Measurements from ENCODE around the gene PTPRA. TPM values are rescaled to one million over a fixed set of nuclear protein-coding genes. Genes with fewer than 3 reads are reported as not detected.

Gene PTPRA
- total and polyA plus RNA-seq, 9 of the 15 experiments (the other 6 are each of a cell fraction or from before 2014, with no cell fraction given) = 3.4 to 80.5 (median 28.0) TPM

DNA sequence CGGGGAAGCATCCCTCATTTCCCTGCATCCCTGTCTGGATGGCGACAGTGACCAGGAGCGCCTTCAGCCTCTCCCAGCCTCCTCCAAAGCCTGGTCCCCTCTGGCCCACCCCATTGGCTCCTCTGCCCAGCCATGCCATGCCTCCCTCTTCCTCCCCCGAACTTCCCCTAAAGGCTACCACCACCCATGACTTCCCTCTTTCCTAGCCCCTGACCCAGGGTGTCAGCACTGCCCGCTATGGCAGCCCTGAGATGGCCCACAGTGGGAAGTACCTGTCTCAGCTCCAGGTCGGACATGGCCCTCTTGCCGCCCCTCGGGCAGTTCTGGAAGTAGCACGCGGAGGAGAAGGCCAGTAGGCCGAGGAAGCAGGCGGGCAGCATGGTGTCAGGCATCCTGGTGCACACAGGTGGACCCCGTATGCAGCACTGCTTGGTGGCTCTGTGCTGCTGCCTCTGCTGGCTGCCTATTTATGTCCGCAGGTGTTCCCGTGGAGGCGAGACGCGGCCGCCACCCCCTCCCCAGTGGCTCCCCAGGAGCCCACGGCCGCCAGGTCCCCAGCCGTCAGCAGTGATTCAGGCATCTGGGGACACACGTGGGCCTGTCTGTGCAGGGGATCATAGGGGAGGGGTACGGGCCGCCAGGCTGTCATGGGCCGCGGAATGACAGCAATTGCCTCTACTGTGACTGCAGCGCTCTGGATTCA is 211.2 kb downstream of the PTPRA start, which contains the start of gene AVP:
TSS of gene AVP (minus strand) at position 442 of the 703 bp plus-strand sequence. CDS start at position 392, 50 bp downstream.
- Histone ChIP-seq H3K4me1 (replicated peaks in 1 of 2; ENCODE audit: control insufficient read depth in 2 of 2, insufficient read depth in 2 of 2, low read length in 2 of 2) (peaks cover 0 to 28% of the 10 kb centered on the region in 2 experiments; a peak in 3 of 5 replicates), H2AFZ (ENCODE audit: low read depth, low read length) (no peak within 1 kb of the TSS), H3K27ac (ENCODE audit: extremely low read depth, low read depth, low read length) (no peak within 1 kb of the TSS), H3K9me1 (ENCODE audit: control insufficient read depth, insufficient read depth, low read length) (peaks cover 3% of the 10 kb centered on the region), H3K9ac (ENCODE audit: insufficient read depth in 1 of 2, low read depth in 2 of 2, low read length in 2 of 2) (peak within 1 kb of the TSS in 1 of 2 experiments; percentile 68; a peak in 1 of 4 replicates), H3K4me2 (ENCODE audit: insufficient read depth, low read length) (no peak within 1 kb of the TSS), H3K4me3 (no peak within 1 kb of the TSS), H4K20me1 (replicated peaks; ENCODE audit: control insufficient read depth, insufficient read depth, low read length) (no peaks in the 10 kb centered on the region), H3K9me3 (replicated peaks; ENCODE audit: control insufficient read depth, insufficient read depth, low read depth, low read length) (no peaks in the 10 kb centered on the region), H3K36me3 (ENCODE audit: control insufficient read depth, insufficient read depth, low read length) (no peaks in the 10 kb centered on the region), H3K79me2 (ENCODE audit: control insufficient read depth, insufficient read depth, low read length) (no peaks in the 10 kb centered on the region), H3K27me3 (ENCODE audit: control insufficient read depth in 2 of 2, insufficient read depth in 2 of 2, low read length in 2 of 2) (no peaks in the 10 kb centered on the region)
- ATAC-seq = peak; percentile 43
- WGBS (ENCODE audit: insufficient coverage, low coverage, missing lambda C conversion rate) = 58% methylated on average over 14 of the region's 28 CpGs
- peak in 3 of 4 experiments; percentile 27 to 62 (median 46) for DNase-seq (ENCODE audit: extremely low read depth in 1 of 4, low spot score in 3 of 4)
- intact Hi-C loops (cut with micrococcal nuclease) = no loop called here
- in situ Hi-C loops (cut with MboI) = no loop called here
- ChIA-PET CTCF (ENCODE audit: low intra/inter-chr PET ratio) (no interaction called here), POLR2A (no interaction called here)
- TF ChIP-seq ZFX (CRISPR knock-in tag; IDR thresholded peaks at IDR 0.05) (peak; percentile 24; the same call in 1 of the 2 replicates), ZBTB7A (IDR thresholded peaks at IDR 0.05; ENCODE audit: borderline replicate concordance, control insufficient read depth, low read depth, low read length) (0 out of 2 replicates have a peak, but pooled peaks have one; percentile 27)
- TF ChIP-seq, protein P1, sequence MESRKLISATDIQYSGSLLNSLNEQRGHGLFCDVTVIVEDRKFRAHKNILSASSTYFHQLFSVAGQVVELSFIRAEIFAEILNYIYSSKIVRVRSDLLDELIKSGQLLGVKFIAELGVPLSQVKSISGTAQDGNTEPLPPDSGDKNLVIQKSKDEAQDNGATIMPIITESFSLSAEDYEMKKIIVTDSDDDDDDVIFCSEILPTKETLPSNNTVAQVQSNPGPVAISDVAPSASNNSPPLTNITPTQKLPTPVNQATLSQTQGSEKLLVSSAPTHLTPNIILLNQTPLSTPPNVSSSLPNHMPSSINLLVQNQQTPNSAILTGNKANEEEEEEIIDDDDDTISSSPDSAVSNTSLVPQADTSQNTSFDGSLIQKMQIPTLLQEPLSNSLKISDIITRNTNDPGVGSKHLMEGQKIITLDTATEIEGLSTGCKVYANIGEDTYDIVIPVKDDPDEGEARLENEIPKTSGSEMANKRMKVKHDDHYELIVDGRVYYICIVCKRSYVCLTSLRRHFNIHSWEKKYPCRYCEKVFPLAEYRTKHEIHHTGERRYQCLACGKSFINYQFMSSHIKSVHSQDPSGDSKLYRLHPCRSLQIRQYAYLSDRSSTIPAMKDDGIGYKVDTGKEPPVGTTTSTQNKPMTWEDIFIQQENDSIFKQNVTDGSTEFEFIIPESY (CRISPR knock-in tag; IDR thresholded peaks at IDR 0.05) = peak; percentile 97
- TF ChIP-seq, protein P2, sequence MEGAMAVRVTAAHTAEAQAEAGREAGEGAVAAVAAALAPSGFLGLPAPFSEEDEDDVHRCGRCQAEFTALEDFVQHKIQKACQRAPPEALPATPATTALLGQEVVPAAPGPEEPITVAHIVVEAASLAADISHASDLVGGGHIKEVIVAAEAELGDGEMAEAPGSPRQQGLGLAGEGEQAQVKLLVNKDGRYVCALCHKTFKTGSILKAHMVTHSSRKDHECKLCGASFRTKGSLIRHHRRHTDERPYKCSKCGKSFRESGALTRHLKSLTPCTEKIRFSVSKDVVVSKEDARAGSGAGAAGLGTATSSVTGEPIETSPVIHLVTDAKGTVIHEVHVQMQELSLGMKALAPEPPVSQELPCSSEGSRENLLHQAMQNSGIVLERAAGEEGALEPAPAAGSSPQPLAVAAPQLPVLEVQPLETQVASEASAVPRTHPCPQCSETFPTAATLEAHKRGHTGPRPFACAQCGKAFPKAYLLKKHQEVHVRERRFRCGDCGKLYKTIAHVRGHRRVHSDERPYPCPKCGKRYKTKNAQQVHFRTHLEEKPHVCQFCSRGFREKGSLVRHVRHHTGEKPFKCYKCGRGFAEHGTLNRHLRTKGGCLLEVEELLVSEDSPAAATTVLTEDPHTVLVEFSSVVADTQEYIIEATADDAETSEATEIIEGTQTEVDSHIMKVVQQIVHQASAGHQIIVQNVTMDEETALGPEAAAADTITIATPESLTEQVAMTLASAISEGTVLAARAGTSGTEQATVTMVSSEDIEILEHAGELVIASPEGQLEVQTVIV (CRISPR knock-in tag; IDR thresholded peaks at IDR 0.05; ENCODE audit: borderline replicate concordance) = no peak
- FAIRE-seq = no peak
- no TSS peak for BruUV-seq (replicated peaks)

Data from K562 (cell line).